NCI-H2107 (cell line): ENCODE measurements around the gene ARHGEF12.
"Not testable (repeated sequence)": the region's sequence is repeated elsewhere in the genome, so short reads cannot be mapped to it uniquely, and the experiment has no call there.

Experiments
- DNase-seq: peaks from one replicate; lab custom pipeline; 2025; lab: John Stamatoyannopoulos, UW

The ARHGEF12 gene

DNA sequence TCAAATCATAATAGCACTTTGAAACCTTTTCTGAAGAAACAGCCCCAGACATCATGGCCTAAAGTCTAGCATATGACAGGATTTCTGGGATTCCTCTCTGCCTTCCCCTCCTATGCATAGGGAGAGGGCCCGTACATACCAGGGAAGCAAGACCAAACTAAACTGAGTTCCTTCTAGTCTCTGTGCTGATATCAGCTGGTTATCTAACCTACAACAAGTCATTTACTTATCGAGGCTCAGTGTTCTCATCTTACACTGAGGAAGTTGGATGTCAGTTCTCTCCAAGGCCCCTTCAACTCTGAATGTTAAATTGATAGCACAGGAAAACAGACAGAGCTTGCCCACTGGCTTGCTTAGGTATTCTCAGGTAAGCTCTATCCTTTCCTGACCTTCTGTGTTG is 158.4 kb downstream of the ARHGEF12 start:
- no peak for DNase-seq

DNA sequence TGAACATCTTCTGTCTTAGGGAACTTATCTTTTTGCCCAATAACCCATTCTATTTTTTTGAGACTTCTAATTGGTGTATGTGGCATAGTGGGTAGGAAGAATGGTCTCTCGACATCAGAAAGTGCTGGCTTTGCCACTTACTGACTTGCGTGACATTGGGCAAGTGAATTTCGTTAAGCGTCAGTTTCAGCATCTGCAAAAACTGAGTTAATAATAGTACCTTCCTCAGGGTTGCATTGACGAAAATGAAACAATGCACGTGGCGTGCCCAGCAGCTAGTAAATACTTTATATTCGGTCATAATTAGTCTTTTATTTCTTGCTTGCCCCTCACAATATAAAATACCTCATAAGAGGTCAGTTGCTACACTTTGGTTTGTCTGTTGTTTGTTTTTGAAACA is 162.9 kb downstream of the ARHGEF12 start:
- no peak for DNase-seq

DNA sequence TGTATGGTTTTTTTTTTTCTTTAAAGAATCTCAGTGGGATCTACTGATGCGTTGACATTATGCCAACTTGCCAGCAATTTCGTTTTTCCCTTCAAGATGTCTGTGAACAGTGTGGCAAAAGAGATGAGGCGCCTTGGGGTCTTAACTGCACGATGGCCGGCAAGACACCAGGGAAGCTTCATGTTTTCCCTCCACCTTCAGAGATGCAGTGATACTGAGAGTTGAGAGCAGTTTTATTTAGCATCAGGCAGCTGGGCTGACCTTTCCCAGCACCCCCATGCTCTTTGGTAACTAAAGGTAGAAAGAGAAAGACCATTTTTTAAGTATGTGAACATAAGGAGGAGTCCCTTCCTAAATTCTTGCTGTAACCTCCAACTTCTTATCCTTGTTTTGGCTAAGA is 163.6 kb downstream of the ARHGEF12 start:
- DNase-seq, result no peak

DNA sequence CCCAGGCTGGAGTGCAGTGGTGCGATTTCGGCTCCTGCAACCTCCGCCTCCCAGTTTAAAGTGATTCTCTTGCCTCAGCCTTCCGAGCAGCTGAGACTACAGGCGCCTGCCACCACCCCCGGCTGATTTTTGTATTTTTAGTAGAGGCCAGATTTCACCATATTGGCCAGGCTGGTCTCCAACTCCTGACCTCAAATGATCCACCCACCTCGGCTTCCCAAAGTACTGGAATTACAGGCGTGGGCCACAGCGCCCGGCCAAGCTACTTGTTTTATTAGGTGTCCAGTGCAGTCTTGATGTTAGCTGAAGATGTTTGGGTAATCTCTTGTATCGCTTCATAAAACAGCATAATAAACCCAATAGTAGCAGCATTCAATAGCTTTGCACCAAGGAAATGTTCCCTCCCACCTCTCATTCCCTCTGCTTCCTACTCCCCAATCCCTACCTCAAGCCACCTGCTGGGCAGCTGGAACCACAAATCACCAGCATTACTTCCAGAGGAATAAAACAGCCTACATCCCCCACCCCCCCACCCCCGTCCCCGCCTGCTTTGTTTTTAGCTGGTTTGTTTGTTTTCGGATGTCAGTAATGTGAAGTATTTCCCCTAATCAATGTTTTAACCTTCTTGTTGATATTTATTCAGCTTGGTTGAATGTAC is 164.3 kb downstream of the ARHGEF12 start:
- no peak for DNase-seq

DNA sequence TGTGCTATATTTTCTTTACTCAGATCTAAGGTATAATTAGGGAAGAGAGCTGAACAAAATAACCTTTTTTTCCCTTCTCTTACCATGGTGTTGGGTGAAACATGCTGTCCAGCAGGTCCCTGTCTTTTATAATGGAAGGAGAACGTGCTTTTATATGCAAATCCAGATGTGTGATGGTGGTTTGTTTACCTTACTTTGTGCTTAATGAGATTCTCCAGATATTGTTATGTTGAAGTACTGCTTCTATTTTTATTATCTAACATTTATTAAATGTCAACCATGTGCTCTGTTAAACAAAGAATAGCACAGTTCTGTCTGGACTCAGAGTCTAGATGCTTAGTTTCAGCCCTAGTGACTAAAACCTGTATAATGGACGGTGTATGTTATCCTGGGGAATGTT is 165.2 kb downstream of the ARHGEF12 start:
- no peak for DNase-seq

DNA sequence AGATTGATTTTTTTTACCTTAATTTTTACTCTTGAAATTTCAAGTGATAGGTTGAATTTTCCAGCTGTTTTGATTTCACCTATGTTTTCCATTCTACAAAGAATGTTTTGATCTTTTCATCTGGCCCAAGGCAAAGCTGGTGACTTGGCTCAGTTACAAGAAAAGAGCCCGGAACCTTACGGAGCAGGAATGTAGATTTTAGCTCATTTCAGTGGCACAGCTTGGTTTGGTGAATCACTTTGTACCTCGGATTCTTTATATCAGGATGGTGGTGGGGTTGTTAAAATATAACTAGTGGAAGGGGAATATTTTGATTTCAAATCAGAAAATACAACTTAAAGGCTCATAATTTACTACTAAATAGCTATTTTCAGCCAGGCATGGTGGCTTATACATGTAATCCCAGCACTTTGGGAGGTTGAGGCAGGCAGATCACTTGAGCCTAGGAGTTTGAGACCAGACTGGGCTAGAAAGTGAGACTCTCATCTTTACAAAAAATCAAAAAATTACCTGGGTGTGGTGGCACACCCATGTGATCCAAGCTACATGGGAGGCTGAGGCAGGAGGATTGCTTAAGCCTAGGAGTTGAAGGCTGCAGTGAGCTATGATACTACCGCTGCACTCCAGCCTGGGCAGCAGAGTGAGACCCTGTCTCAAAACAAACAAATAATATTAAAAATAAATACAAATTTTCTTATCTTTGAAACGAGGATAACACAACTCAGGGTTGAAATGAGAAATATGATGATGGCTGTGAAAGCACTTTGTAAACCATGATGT is 166.0 kb downstream of the ARHGEF12 start:
- DNase-seq, result no peak

DNA sequence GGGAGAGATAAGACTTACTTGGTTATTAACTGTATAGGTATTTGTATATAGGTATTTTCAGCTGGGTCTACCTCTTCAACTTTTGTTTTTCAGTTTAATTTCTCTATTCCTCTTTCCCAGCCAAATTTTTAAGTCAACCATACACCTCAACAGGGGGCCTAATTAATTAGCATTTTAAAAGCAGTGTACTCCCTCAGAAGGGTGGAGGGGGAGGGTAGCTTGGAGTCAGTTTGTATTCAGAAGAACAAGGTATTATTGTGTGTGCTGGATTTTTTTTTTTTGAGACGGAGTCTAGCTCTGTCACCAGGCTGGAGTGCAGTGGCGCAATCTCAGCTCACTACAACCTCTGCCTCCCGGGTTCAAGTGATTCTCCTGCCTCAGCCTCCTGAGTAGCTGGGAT is 167.3 kb downstream of the ARHGEF12 start:
- DNase-seq, result not testable (repeated sequence)

DNA sequence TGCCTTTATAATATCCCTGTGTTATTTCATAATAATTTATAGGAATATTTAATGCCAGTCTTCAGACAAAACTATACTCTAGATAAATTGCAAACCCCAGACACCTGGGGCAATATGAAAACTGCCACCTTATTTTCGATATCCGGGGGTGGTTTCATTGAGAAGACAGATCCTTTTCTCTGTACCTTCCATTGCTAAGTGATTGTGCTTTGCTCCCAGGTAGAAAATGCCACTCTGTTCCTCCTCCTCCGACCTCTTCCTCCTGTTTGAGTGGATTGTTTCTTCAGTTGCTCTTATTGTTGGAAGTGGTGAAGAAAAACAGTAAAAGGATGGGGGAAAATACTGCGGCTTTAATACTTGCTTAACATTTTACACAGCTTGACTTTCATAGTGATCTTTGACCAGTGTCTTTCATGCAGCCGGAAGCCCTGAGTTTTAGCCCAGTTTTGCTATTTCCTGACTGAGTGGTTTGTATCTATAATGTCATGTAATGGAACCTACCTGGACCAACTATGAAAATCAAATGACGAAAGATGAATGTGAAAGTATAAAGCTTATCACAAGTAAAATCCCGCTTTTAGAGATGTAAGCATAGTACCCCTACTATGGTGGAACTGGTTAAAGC is 169.7 kb downstream of the ARHGEF12 start:
- DNase-seq, result no peak

DNA sequence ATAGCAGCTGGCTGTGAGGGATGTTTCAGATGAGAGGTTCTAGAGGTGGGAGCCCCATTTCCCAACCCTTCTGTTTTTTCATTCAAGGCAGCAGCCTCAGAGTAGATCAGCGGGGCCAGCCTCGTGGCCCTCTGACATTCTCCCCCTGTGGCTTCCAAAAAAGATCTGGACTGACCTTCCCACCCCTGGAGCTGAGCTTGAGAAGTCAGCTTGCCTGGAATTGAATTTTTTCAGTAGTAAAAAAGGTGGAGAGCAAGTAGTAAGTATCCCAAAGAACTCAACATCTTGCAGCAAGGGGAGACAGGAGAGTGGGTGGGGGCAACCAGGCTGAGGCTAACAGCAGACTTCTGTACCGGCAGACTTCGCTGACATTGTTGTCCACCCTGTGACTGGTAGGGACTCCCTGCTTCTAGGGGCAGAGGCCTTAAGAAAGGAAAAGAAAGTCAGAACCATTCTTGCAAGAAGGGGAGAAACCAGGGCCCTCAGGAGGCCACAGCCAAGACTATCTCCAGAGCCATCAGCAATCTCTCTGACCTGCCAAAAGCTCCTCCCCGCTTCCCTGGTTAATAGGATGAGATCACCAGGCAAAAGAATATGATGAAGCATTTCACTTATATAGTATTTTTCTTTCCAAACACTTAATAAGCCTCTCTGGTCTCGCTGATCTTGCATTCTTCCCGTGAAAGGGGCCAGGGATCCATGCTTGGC is 173.3 kb downstream of the ARHGEF12 start:
- no peak for DNase-seq

DNA sequence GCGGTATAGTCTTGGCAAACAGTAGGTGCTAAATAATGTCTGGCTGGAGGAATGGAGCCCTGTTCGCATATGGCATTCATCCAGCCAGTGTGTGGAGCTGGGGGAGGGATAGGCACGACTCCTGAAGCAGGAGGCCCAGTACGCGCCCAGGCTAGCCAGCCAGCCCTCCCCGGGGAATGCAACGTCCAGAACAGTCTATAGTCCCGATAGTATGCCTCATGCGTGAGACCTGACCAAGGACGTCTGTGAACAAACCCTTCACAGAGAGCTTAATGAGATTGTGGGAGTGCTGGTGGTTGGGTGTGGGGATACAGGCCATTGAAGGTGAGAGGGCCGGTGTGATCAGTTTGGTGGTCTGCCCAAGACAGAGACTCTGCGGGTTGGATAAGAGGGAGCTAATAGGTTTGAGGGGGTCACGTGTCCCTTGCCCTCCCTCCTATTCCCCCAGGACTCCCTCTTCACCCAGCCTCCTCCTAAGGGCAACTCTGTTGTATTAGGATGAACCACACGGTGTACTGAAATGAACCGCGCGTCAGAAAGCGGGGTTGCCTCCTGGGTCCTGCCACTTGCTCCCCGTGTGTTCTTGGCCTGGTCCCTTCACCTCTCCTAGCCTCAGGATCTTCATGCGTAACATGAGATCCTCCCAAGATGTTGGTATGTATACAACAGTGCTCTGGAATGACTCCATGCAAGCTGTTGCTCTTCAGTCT is 174.3 kb downstream of the ARHGEF12 start:
- no peak for DNase-seq

DNA sequence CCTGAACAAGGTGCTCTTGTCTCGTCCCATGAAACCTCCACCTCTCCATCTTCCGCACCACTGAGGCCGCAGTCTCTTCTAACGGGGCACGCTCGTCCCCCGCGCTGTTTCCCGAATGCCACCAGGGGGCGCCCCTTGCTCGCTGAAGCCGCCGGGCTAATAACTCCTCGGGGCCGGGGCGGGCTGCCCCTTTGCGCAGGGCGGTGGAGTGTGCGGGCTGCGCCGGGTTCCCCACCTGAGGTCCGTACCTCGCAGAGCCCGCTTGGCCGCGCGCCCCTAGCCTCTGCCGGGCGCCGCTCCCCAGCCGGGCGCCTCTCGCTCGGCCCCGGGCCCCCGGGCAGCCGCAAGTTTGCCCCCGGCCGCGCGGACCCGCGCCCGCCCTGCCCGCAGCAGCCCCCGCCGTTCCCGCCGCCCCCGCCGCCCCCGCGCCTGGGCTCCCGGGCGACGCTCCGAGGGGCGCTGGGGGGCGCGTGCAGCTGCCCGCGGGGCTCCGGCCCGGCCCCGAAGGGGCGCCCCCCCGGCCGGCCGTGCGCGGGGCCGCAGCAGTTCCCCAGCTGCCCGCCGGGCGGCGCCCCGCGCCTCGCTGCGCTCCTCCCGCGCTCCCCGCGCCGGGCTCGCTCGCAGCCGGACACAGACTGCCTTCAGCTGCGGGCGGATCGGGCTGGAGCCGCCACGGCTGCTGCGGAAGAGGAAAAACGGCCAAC is 175.1 kb downstream of the ARHGEF12 start, which contains the start of gene GRIK4:
TSS of gene GRIK4 (plus strand) at position 633 of the 704 bp plus-strand sequence. CDS start 148,571 bp downstream, outside the sequence.
- DNase-seq, result peak; percentile 62

DNA sequence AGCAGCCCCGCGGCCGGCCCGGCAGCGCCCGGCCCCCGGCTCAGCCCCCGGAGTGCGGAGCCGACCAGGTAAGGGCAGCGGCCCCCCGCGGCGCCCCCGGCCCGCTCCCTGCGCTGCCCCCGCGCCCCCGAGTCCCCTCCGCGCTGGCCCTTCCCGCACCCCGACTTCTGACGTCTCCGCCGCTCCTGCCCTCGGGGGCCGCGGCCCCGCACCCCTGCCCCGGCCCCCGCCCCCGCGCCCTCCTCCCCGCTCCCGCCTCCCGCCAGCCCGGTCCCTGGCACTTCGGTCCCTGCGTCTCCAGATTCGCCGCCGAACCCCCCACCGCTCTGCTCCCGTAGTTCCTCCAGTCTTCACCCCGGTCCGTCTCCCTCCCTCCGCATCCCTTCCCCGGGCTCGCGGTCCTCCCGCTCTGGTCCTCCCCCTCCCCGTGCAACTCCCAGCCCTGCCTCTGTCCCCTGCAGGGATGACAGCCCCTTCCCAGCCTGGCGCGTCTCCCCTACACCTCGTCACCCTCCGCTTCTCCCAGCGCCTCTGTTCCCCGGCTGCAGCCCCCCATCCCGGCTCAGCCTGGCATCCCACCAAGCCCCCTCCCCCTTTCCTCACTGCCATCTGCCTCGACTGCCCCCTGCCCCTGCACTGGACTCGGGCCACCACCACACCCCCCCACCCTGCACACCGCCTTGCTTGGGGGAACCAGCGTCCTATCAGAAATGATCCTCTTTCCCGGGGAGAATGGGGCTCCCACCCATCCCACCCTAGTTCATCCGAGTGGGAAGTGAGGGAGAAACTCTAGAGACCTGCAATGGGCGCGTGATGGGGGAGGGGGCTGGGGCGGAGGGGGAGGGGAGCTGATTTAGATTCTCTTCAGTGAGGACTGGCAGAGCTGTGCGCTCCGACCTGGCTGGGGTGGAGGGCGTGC is 175.9 kb downstream of the ARHGEF12 start:
- DNase-seq, result no peak

DNA sequence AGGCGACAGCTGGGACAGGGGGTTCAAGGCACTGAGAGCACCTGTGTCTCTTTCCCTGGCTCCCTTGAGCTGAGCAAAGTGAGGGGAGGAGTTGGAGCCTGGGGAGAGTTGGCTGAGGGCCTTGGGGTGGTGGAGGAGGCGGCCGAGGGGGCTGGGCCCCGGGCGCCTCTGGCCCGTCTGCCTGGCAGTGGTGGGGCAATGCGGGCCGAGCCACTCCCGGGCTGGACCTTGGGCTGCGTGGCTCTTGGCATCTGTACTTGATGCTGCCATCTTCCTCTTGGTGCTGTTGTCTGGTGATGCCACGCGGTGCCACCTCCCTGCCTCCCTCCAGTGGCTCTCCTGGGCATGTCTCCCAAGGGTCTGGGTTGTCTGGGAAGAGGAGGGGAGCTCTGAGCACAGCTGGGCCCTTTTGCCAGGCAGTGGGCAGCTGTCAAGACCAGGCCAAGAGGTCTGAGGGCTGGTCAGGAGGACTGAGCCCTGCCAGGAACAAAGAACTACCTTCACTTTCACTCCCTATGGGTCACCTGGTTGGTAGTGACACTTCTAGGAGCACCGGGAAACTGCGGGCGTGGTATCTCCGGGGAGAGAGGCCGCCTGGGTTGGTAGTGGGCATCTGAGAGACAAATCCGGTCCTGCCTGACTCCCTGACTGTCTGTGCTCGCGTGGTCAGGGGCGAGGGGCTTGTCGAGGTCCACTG is 176.7 kb downstream of the ARHGEF12 start:
- no peak for DNase-seq

DNA sequence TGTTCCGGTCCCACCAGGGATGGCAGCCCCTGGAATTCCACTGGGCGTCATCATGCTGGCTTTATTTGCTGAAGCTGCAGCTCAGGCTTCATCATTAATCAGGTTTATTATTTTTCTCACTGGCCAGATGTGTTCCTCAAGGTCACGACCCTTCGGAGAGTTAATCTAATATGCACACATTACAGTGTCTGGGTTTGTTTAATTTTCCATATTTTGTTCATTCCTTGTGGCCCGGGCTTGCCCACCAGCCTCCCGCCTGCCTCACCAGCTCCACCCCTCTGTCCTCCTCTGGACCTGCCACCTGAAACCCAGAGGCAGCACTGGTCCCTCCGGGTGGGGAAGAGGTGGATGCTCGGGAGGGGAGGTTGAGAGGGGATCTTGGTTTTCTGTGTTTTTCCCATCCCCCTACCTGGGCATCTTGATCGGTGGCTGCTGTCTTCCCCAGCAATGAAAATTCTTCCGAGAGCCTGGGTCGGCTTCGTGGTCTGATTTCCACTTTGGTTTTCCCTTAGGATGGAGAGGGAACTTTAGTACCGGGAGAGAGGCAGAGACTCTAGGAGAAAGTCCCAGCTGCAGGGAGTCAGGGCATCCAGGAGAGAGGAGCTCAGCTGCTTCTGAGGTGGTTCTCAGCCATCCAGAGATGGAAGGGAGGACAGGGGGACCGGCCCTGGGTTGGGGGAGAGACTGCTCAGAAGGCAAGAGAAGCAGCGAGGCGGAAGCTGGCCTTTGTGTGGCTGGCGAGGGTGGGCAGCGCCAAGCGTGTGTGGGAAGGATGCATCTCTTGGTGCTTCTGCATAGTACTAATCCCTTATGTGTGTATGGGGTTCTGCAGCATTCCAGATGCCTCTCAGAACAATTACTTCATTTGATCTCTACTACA is 177.5 kb downstream of the ARHGEF12 start:
- no peak for DNase-seq

DNA sequence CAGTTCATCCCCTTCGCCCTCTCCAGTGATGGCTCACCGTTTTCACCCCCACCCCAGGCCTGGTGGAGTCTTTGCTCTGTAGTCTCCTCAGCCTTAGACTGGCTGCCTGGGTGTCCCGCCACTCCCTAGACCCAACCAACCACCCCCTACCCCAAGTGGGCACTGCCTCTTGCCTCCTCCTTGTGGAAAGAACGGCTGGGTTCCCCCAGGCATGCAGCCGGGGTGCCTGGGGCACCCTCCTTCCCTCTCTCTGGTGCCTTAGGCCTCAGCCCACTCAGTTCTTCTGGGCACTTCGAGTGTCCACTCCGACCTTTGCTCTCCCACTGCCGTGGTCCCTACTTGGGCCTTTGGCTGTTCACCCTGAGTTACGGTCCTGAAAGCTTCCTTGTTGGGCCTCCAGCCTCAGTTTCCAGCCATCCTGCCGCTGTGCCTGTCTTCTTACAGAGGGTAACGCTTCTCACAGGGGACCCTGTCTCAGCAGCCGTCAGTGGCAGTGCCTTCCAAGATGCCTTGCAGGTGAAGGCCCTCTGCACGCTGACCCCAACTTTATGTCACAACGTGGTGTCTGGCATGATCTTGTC is 178.4 kb downstream of the ARHGEF12 start:
- DNase-seq, result no peak

DNA sequence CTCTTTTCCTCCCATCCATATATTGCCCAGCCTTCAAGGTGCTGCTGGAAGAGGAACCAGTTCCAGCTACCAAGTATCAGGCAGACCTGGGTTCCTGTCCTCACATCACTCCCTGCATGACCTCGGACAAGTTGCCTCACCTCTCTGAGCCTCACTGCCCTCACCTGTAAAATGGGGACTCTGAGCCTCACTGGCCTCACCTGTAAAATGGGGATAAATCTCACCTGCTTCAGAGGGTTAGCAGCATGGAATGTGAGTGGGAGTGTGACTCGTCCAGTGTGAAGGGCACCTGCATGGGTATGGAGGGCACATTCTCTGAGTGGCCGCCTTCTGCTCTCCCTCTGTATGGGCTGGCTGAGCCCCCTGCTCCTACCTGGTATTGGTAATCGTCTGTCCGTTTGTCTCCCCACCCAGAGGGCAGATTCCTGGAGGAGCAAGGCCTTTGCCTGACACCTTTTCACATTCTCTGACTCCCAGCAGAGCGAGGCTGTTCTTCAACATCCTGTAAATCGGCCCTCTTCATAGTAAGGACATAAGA is 179.0 kb downstream of the ARHGEF12 start:
- DNase-seq, result no peak

DNA sequence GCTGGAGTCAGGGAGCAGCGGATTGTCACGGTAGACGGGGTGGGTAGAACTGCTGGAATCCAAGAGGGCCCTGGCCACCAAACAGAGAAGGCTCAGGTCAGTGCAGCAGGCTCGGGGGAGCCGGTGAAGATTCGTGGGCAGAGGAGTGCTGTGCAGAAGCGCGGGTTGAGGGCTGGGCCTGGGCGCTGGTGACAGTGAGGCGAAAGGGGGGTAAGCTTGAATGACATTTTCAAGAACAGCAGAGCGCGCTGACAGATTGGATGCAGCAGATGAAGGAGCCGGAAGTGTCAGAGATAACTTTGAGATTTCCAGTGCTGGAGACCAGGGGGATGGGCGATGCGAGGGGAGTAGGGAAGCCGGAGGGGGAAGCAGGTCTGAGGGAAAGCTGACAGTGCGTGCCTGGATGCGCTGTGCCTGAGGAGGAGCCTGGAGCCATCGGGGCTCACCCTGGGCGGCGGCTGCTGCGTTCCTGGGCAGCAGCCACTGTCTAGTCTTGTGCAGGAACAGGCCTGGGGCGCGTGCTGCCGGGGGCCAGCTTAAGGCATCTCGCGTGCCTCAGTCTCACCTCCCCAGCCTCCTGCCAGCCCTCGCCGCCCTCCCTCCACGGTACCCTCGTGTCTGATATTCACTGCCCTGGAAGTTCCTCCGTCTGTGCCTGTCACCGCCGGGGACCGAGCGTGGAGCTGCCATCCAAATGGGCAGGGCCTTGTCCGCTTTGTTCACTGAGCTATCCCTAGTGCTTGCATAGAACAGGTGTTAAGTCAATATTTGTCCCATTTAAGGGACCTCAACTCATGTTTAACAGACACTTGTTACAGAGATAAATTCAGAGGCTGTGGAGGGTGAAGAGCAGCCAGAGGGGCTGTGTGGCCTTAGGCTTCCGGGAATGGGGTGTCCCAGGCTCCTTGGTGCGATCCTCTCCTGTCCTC is 180.5 kb downstream of the ARHGEF12 start:
- no peak for DNase-seq
